B cell (primary cell): Measurements from ENCODE around the gene GMPR. TPM values are rescaled to one million over a fixed set of nuclear protein-coding genes. Genes with fewer than 3 reads are reported as not detected.

Experiments used
- ATAC-seq: fragments of 200-7000 bp; cut with Tn5 transposase; one replicate; pipeline ENCODE4 v1.10.0; 2021; ENCODE audit warnings: low read depth, mild to moderate bottlenecking, moderate number of reproducible peaks, moderate library complexity
- CTCF ChIA-PET: fragments of 350-600 bp; sonication (Branson Sonifier 250); formaldehyde crosslinking; loops from one replicate; lab custom pipeline; 2021; ENCODE audit warnings: antibody characterized with exemption, inconsistent platforms; lab: Charles Lee
- POLR2A ChIA-PET: fragments of 350-600 bp; sonication (Branson Sonifier 250); formaldehyde crosslinking; loops from one replicate; lab custom pipeline; 2021; ENCODE audit warnings: antibody characterized with exemption; lab: Charles Lee
- DNase-seq: peaks from one replicate; pipeline ENCODE4 v3.0.0; 2013
- H2AFZ ChIP-seq: 2 replicates; pipeline ENCODE4 v1.6.1; 2012; ENCODE audit warnings: mild to moderate bottlenecking, low read depth, low read length; ENCODE audit not compliant: insufficient read depth, poor library complexity, severe bottlenecking
- H3K27ac ChIP-seq, 2 donors: 1 replicate in 1 of 2; 2 replicates in 1 of 2; pipeline ENCODE4 v1.5.1; 2012 to 2013; ENCODE audit warnings: low read length in 2 of 2, mild to moderate bottlenecking in 2 of 2, moderate library complexity in 1 of 2
- H3K27me3 ChIP-seq, 4 experiments: fragments of 200-600 bp in 1 of 4; sonication (generic) in 1 of 4; replicated peaks in 1 of 4; 1 replicate in 2 of 4; 2 replicates in 2 of 4; pipeline versions ENCODE4 v1.6.1 to v1.7.0; 2013 to 2016; ENCODE audit warnings: low read length in 3 of 4, mild to moderate bottlenecking in 2 of 4, mixed read lengths in 1 of 4, moderate library complexity in 1 of 4; ENCODE audit not compliant: insufficient read depth in 4 of 4, control insufficient read depth in 3 of 4; ENCODE audit errors: control extremely low read depth in 1 of 4
- H3K36me3 ChIP-seq, 2 experiments: replicated peaks in 1 of 2; 1 replicate in 1 of 2; 2 replicates in 1 of 2; pipeline versions ENCODE4 v1.6.1 to v1.7.1; 2013; ENCODE audit warnings: low read length in 1 of 2; ENCODE audit not compliant: insufficient read depth in 2 of 2, control insufficient read depth in 1 of 2; ENCODE audit errors: control extremely low read depth in 1 of 2, extremely low read depth in 1 of 2
- H3K4me1 ChIP-seq, 2 donors: fragments of 200-600 bp in 1 of 2; sonication (generic) in 1 of 2; 1 replicate in 1 of 2; 2 replicates in 1 of 2; pipeline versions ENCODE4 v1.5.1 to v1.6.1; 2013 to 2017; ENCODE audit warnings: low read length in 2 of 2; ENCODE audit not compliant: control insufficient read depth in 2 of 2, insufficient read depth in 2 of 2
- H3K4me2 ChIP-seq: replicated peaks from 2 replicates; pipeline ENCODE3; 2012; ENCODE audit warnings: mild to moderate bottlenecking, low read depth, low read length; ENCODE audit not compliant: poor library complexity, severe bottlenecking
- H3K4me3 ChIP-seq, 5 experiments: fragments of 200-600 bp in 1 of 5; sonication (generic) in 1 of 5; 1 replicate in 3 of 5; 2 replicates in 2 of 5; pipeline versions ENCODE4 v1.5.1 to v1.7.0; 2011 to 2016; ENCODE audit warnings: low read length in 4 of 5, mild to moderate bottlenecking in 4 of 5, low read depth in 2 of 5, control low read depth in 1 of 5, moderate library complexity in 1 of 5; ENCODE audit not compliant: insufficient read depth in 1 of 5; ENCODE audit errors: control extremely low read depth in 1 of 5, extremely low read depth in 1 of 5
- H3K79me2 ChIP-seq: fragments of 200-600 bp; sonication (generic); one replicate; pipeline ENCODE4 v1.6.0; 2016; ENCODE audit warnings: low read length; ENCODE audit not compliant: control insufficient read depth, insufficient read depth
- H3K9ac ChIP-seq: fragments of 200-600 bp; sonication (generic); 2 replicates; pipeline ENCODE4 v1.6.1; 2017; ENCODE audit warnings: mild to moderate bottlenecking, low read length, moderate library complexity
- H3K9me3 ChIP-seq, 3 donors: one replicate each; pipeline versions ENCODE4 v1.6.1 to v1.7.1; 2013; ENCODE audit warnings: low read length in 2 of 3; ENCODE audit not compliant: control insufficient read depth in 2 of 3, insufficient read depth in 1 of 3; ENCODE audit errors: control extremely low read depth in 1 of 3
- H4K20me1 ChIP-seq: 2 replicates; pipeline ENCODE4 v1.6.0; 2012; ENCODE audit warnings: mild to moderate bottlenecking, low read length; ENCODE audit not compliant: insufficient read depth, control insufficient read depth, poor library complexity, severe bottlenecking
- H3K27ac Mint-ChIP-seq: one replicate; pipeline ENCODE4 v1.8.0; 2021; ENCODE audit warnings: mixed read lengths
- H3K27me3 Mint-ChIP-seq: one replicate; pipeline ENCODE4 v1.8.0; 2021; ENCODE audit warnings: mixed read lengths
- H3K4me1 Mint-ChIP-seq: one replicate; pipeline ENCODE4 v1.8.0; 2021; ENCODE audit warnings: mixed read lengths
- H3K4me3 Mint-ChIP-seq: one replicate; pipeline ENCODE4 v1.8.0; 2021; ENCODE audit warnings: mixed read lengths
- H3K9me3 Mint-ChIP-seq: one replicate; pipeline ENCODE4 v1.8.0; 2022; ENCODE audit warnings: mixed read lengths; ENCODE audit not compliant: insufficient read depth
- EZH2 ChIP-seq: IDR thresholded peaks from 2 replicates; pipeline ENCODE4 v1.6.1; 2012; ENCODE audit warnings: borderline replicate concordance, low read depth, mild to moderate bottlenecking, moderate library complexity, low read length; ENCODE audit not compliant: insufficient read depth, poor library complexity, severe bottlenecking
- WGBS: methylation state at CpG from one replicate; pipeline ENCODE4 v1.1.5; 2013; ENCODE audit warnings: missing lambda C conversion rate; ENCODE audit not compliant: insufficient coverage; 5-methylcytosine and 5-hydroxymethylcytosine counted together
- intact Hi-C: fragments of 100-400 bp; cut with micrococcal nuclease; formaldehyde crosslinking; loops from one replicate; pipeline ENCODE4 v1.10.0; 2022
- polyA plus RNA-seq: library from polyadenylated mRNA; depleted of rRNA; stranded (reverse); fragments of >200 nt; gene quantifications from 2 replicates; pipeline ENCODE4 v1.2.3, GENCODE V29; 2012
- total RNA-seq, 2 donors: library from RNA; stranded (reverse); fragments of 120-200 nt in 1 of 2; gene quantifications; 1 replicate in 1 of 2; 2 replicates in 1 of 2; pipeline versions ENCODE4 v1.2.3 to v1.2.4, GENCODE V29; 2013 to 2022
- TF ChIP-seq, protein P1 (sequence below): fragments of 200-600 bp; IDR thresholded peaks from one replicate; pipeline ENCODE4 v1.8.0; 2022; ENCODE audit warnings: antibody characterized with exemption, mild to moderate bottlenecking

GMPR gene
- total and polyA plus RNA-seq, 2 donors (not counting 1 experiment from before 2014, with no cell fraction given) = 0.82 TPM; not detected in 1

- 98% methylated on average over 22 of the region's 22 CpGs for WGBS
Measured at GRCh38 chr6:16326531-16326930, 88.1 kb downstream of the GMPR start.

DNA sequence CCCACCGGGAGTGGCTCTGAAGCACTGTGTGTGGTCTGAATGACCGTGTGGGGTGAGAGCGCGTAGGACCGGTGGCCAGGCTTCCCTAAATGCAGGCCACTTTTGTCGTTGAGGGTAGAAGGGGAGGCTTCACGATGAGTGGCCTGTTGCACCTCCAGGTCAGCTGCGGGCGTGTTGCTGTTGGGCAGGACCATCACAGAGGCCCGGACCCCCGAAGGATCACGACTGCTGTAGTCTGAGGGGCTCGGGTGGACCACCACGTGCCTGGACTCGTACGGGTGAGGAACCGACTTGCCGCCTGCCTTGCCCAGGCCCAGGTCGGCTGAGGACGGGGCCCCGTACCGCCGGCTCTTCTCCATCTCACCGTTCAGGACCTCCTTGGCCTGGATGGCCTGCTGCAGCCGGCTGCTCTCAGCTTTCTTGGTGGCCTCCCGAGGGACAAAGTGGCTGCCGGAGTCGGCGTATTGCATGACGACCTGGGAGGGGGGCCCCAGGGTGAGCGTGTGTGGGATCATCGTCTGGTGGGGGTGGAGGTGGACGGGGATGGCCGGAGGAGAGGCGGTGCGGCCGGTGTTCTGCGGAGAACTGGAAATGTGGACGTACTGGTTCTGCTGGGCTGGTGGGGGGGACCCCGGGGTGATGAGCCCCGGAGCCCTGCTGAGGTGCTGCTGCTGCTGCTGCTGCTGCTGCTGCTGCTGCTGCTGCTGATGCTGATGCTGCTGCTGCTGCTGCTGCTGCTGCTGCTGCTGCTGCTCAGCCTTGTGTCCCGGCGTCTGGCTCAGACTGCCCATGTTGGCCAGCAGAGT, 88.8 kb downstream of the GMPR start:
- Histone ChIP-seq H3K9ac (no peak overlapping the region), H3K9me3 (no peaks in the 10 kb centered on the region), H3K36me3 (no peaks in the 10 kb centered on the region), H4K20me1 (no peaks in the 10 kb centered on the region), H3K4me3 (no peak overlapping the region), H3K4me2 (no peak overlapping the region), H3K27ac (no peak overlapping the region), H2AFZ (no peak overlapping the region), H3K27me3 (no peaks in the 10 kb centered on the region), H3K79me2 (no peaks in the 10 kb centered on the region), H3K4me1 (peaks cover 14 to 20% of the 10 kb centered on the region in 2 donors)
- DNase-seq (no peak), ATAC-seq (no peak)
- Mint-ChIP-seq H3K27me3 (no peaks in the 10 kb centered on the region), H3K27ac (no peak overlapping the region), H3K4me1 (peaks cover 21% of the 10 kb centered on the region), H3K4me3 (no peak overlapping the region), H3K9me3 (no peaks in the 10 kb centered on the region)
- no peak for TF ChIP-seq EZH2
- TF ChIP-seq, protein P1, sequence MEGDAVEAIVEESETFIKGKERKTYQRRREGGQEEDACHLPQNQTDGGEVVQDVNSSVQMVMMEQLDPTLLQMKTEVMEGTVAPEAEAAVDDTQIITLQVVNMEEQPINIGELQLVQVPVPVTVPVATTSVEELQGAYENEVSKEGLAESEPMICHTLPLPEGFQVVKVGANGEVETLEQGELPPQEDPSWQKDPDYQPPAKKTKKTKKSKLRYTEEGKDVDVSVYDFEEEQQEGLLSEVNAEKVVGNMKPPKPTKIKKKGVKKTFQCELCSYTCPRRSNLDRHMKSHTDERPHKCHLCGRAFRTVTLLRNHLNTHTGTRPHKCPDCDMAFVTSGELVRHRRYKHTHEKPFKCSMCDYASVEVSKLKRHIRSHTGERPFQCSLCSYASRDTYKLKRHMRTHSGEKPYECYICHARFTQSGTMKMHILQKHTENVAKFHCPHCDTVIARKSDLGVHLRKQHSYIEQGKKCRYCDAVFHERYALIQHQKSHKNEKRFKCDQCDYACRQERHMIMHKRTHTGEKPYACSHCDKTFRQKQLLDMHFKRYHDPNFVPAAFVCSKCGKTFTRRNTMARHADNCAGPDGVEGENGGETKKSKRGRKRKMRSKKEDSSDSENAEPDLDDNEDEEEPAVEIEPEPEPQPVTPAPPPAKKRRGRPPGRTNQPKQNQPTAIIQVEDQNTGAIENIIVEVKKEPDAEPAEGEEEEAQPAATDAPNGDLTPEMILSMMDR = no peak
- POLR2A ChIA-PET = no interaction called here
- CTCF ChIA-PET = interaction anchor here (1.9 kb wide), 1 partner anchor 10 kb away, joined by 11 read pairs; no protein-coding TSS in a partner anchor
- 98% methylated on average over 43 of the region's 43 CpGs for WGBS
- intact Hi-C loops = no loop called here

More at GRCh38 chr6:16326531-16326930, 88.1 kb downstream of the GMPR start:
- Histone ChIP-seq H3K27me3 (no peaks in the 10 kb centered on the region), H2AFZ (no peak overlapping the region), H3K9ac (no peak overlapping the region), H3K27ac (no peak overlapping the region), H3K36me3 (no peaks in the 10 kb centered on the region), H3K9me3 (no peaks in the 10 kb centered on the region), H3K79me2 (no peaks in the 10 kb centered on the region), H4K20me1 (no peaks in the 10 kb centered on the region), H3K4me2 (no peak overlapping the region), H3K4me1 (peaks cover 9 to 16% of the 10 kb centered on the region in 2 donors), H3K4me3 (no peak overlapping the region)
- no peak for TF ChIP-seq EZH2
- TF ChIP-seq, protein P1 = no peak
- no peak overlapping the region for H3K4me3 Mint-ChIP-seq
- H3K9me3 Mint-ChIP-seq = no peaks in the 10 kb centered on the region
- DNase-seq = no peak
- H3K4me1 Mint-ChIP-seq = peaks cover 27% of the 10 kb centered on the region
- H3K27ac Mint-ChIP-seq = no peak overlapping the region
- H3K27me3 Mint-ChIP-seq = no peaks in the 10 kb centered on the region
- ChIA-PET POLR2A (no interaction called here), CTCF (interaction anchor here (1.9 kb wide), 1 partner anchor 10 kb away, joined by 11 read pairs; no protein-coding TSS in a partner anchor)
- ATAC-seq = no peak
- intact Hi-C loops = no loop called here
